Heart left ventricle (tissue), 16 donors: Measurements from ENCODE around the gene SSNA1. TPM values are rescaled to one million over a fixed set of nuclear protein-coding genes. Genes with fewer than 3 reads are reported as not detected.

Source experiments
- ATAC-seq, 4 donors: fragments of 200-7000 bp; cut with Tn5 transposase; one replicate each; pipeline ENCODE4 v1.9.1; 2020 to 2022; ENCODE audit warnings: moderate library complexity in 4 of 4, mild to moderate bottlenecking in 3 of 4, moderate number of reproducible peaks in 1 of 4
- DNase-seq, 5 donors: peaks; one replicate each; pipeline ENCODE4 v3.0.0-alpha.2; 2020
- H3K27ac ChIP-seq, 12 donors: fragments of 200-600 bp; sonication (generic) in 4 of 12; one replicate each; pipeline versions ENCODE4 v1.5.0 to v1.8.0; 2016 to 2022; ENCODE audit warnings: mild to moderate bottlenecking in 2 of 12
- H3K27me3 ChIP-seq, 9 donors: fragments of 200-600 bp; sonication (generic) in 2 of 9; one replicate each; pipeline versions ENCODE4 v1.5.1 to v1.8.0; 2016 to 2022; ENCODE audit warnings: mild to moderate bottlenecking in 3 of 9
- H3K36me3 ChIP-seq, 9 donors: fragments of 200-600 bp; sonication (generic) in 2 of 9; one replicate each; pipeline versions ENCODE4 v1.5.0 to v1.8.0; 2018 to 2022; ENCODE audit warnings: mild to moderate bottlenecking in 2 of 9
- H3K4me1 ChIP-seq, 12 donors: fragments of 200-600 bp; sonication (generic) in 4 of 12; one replicate each; pipeline versions ENCODE4 v1.5.0 to v1.8.0; 2016 to 2022; ENCODE audit warnings: mild to moderate bottlenecking in 3 of 12
- H3K4me3 ChIP-seq, 12 donors: fragments of 200-600 bp; sonication (generic) in 4 of 12; one replicate each; pipeline versions ENCODE4 v1.5.0 to v1.8.0; 2017 to 2022; ENCODE audit warnings: mild to moderate bottlenecking in 9 of 12, moderate library complexity in 4 of 12
- H3K9me3 ChIP-seq, 12 donors: fragments of 200-600 bp; sonication (generic) in 4 of 12; one replicate each; pipeline versions ENCODE4 v1.5.0 to v1.8.0; 2016 to 2022; ENCODE audit warnings: mild to moderate bottlenecking in 1 of 12
- CTCF ChIP-seq, 12 donors: fragments of 200-600 bp; sonication (generic) in 4 of 12; IDR thresholded peaks; one replicate each; pipeline versions ENCODE4 v1.5.0 to v1.8.0; 2018 to 2022; ENCODE audit warnings: antibody characterized with exemption in 12 of 12, mild to moderate bottlenecking in 5 of 12
- POLR2A ChIP-seq, 2 donors: fragments of 450-650 bp; IDR thresholded peaks; one replicate each; pipeline ENCODE4 v1.6.1; 2017; ENCODE audit warnings: antibody characterized with exemption in 2 of 2, mild to moderate bottlenecking in 2 of 2, moderate library complexity in 2 of 2
- WGBS, 4 donors: extraction: QIAGEN DNeasy Blood & Tissue Kit in 2 of 4; methylation state at CpG; one replicate each; pipeline versions ENCODE4 v1.1.5 to v1.1.7; 2013 to 2018; 5-methylcytosine and 5-hydroxymethylcytosine counted together
- intact Hi-C, 10 donors: fragments of 100-400 bp; cut with DNase I; formaldehyde crosslinking; loops; one replicate each; pipeline versions ENCODE4 v1.11.1 to v1.14.2; 2022
- polyA plus RNA-seq, 2 donors: library from polyadenylated mRNA; stranded (reverse); fragments of 200-250 nt; gene quantifications; one replicate each; pipeline ENCODE4 v1.2.3, GENCODE V29; 2013
- total RNA-seq, 9 donors: library from RNA; depleted of rRNA in 2 of 9; stranded (reverse); fragments of >200 nt in 2 of 9; fragmentation: NEBNext Ultra II Directional in 3 of 9; extraction: Animal tissue kit (Norgen Biotek cat#: 25700) in 3 of 9; gene quantifications; one replicate each; pipeline versions ENCODE4 v1.1.0 to v1.2.4, GENCODE V29; 2016 to 2023
- donor health status: ischemic (EF 13 %, LVEDD 7.1; RV severe dilation, severe dysfunction).
- donor health status: healthy with polysubstance abuse.
- donor health status: DM: no; HTN: yes; CAD: no.
- donor health status: DM: no; HTN: no; CAD: no.
- donor health status: ischemic (EF 25% LVEDD 6.9; RV normal size, moderate dysfunction).
- donor health status: ischemic (EF 25% LVEDD 5.7; RV mildly dilated, moderate dysfunction).
- donor health status: healthy.
- donor health status: DM: yes; HTN: yes; CAD: no.
- donor health status: ischemic (EF 35%, LVEDD 5.7; RV mildly dilated, moderate dysfunction).
- donor health status: nonischemic (EF 11% LVEDD 7.7; RV severe dilation, severe dysfunction).
- donor health status: DM: yes; HTN: yes; CAD: no.
- donor health status: PGD.
- donor health status: ischemic (EF 29% LVEDD 5.4; RV normal size, mild dysfunction).
- donor health status: nonischemic (EF 23%, LVEDD 6.1; RV moderate dilation, normal function).

The SSNA1 gene
- total and polyA plus RNA-seq, 11 donors, result 46.0 to 161 (median 67.7) TPM

GRCh38 chr9:137194388-137194787 is 5.9 kb downstream of the SSNA1 start:
- intact Hi-C loops, result loop anchor here in 1 of 10 donors (5.0 kb wide), 1 partner anchor 33 kb away; the partner anchor contains the start of genes CYSRT1 and RNF224
- ATAC-seq, result peak; percentile 63 to 90 (median 76)
- H3K4me1 ChIP-seq, result peaks cover 13 to 90% (median 66%) of the 10 kb centered on the region in 12 donors
- DNase-seq, result peak; percentile 68 to 92 (median 80)
- WGBS, 4 donors, result 24 to 50% (median 45%) methylated on average over 3 to 16 of the region's 16 CpGs
- peak overlapping the region; percentile 26 to 89 (median 66) for H3K27ac ChIP-seq
- H3K27me3 ChIP-seq, result no peaks in the 10 kb centered on the region
- no peaks in the 10 kb centered on the region for H3K9me3 ChIP-seq
- H3K36me3 ChIP-seq, result peaks cover 0 to 30% (median 24%) of the 10 kb centered on the region in 9 donors
- TF ChIP-seq POLR2A (IDR thresholded peaks at IDR 0.05) (no peak), CTCF (IDR thresholded peaks at IDR 0.05) (no peak)
- peak overlapping the region in 6 of 12 donors; percentile 10 to 37 (median 30) for H3K4me3 ChIP-seq

GRCh38 chr9:137194909-137195308 is 6.4 kb downstream of the SSNA1 start:
- Histone ChIP-seq H3K27me3 (no peaks in the 10 kb centered on the region), H3K4me3 (peak overlapping the region in 4 of 12 donors; percentile 12 to 37 (median 30)), H3K36me3 (peaks cover 0 to 27% (median 22%) of the 10 kb centered on the region in 9 donors), H3K4me1 (peaks cover 12 to 90% (median 65%) of the 10 kb centered on the region in 12 donors), H3K27ac (peak overlapping the region in 11 of 12 donors; percentile 38 to 89 (median 70)), H3K9me3 (no peaks in the 10 kb centered on the region)
- 71 to 87% (median 75%) methylated on average over 4 to 10 of the region's 10 CpGs for WGBS, 4 donors
- ATAC-seq, result no peak
- TF ChIP-seq CTCF (IDR thresholded peaks at IDR 0.05) (no peak), POLR2A (IDR thresholded peaks at IDR 0.05) (no peak)
- intact Hi-C loops, result loop anchor here in 1 of 10 donors (5.0 kb wide), 1 partner anchor 32 kb away; the partner anchor contains the start of genes CYSRT1 and RNF224
- DNase-seq, result no peak

GRCh38 chr9:137195525-137196220 is 7.2 kb downstream of the SSNA1 start:
- no peak for TF ChIP-seq CTCF (IDR thresholded peaks at IDR 0.05)
- TF ChIP-seq POLR2A (IDR thresholded peaks at IDR 0.05), result no peak
- no peak overlapping the region for H3K4me3 ChIP-seq

More at GRCh38 chr9:137195525-137196220, 7.2 kb downstream of the SSNA1 start:
- Histone ChIP-seq H3K27me3 (no peaks in the 10 kb centered on the region), H3K27ac (peak overlapping the region in 2 of 12 donors; percentile 75 to 89), H3K9me3 (no peaks in the 10 kb centered on the region), H3K36me3 (peaks cover 0 to 19% (median 15%) of the 10 kb centered on the region in 9 donors), H3K4me1 (peaks cover 5 to 83% (median 58%) of the 10 kb centered on the region in 12 donors)
- ATAC-seq, result no peak
- intact Hi-C loops, result no loop called here
- DNase-seq, result no peak
- 55 to 74% (median 68%) methylated on average over 15 to 21 of the region's 21 CpGs for WGBS, 4 donors
